Activated T-cell treated with anti-CD3 and anti-CD28 coated beads, Interleukin-2, amount 50 U/mL, for 1 hour (primary cell): ENCODE data around the gene AGXT.

Experiments used
- DNase-seq: peaks from one replicate; pipeline ENCODE4 v3.0.0-alpha.2; 2020

AGXT gene

GRCh38 chr2:240886678-240887609, 18.3 kb downstream of the AGXT start:
- DNase-seq: no peak

GRCh38 chr2:240887631-240888030, 19.0 kb downstream of the AGXT start:
- DNase-seq: no peak

- no peak for DNase-seq
Measured at GRCh38 chr2:240888130-240888889, 19.7 kb downstream of the AGXT start.

GRCh38 chr2:240888890-240889573, 20.4 kb downstream of the AGXT start:
- DNase-seq: no peak

DNA sequence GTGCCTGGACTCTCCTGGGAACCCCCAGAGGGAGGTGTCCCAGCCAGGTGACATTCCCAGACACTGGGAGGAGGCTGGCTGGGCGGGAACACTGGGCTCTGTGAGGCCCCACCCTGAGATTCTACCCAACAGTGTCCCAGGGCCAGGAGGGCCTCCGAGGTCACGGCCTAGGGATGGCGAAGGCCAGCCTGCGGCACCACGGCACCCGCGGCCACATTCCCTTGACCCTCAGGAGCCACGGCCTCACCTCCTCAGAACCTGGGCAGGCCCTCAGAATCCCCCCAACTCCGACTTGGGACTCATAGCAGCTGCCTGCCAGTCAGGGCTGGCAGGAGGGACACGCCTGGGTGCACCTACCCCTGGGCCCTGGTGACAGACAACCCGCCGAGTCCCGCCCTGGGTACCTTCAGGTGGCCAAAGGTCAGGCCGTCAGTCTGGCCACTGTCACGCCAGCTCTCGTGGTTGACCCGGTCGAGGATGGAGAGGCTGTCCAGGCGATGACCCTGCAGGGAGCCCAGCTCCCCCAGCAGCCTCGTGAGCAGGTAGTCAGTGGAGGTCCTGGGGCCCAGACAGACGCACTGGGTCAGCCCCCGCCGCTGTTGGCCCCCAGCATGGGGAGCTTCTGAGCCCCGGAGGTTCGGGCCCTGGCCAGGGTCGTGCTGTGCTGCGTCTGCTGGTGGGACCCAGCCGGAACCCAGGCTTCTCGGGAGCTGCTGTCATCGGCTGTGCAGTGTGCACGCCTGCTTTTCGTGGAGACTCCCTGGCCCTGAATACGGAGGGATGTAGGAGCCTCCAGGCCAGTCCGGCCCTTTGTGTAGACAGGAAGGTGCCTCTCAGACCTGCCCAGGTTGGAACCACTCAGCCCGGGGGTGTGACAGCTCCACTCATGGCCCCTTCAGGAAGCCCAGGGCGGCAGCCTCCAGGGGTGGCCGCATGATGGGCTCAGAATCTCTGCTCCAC, 21.3 kb downstream of the AGXT start:
- DNase-seq: no peak

DNA sequence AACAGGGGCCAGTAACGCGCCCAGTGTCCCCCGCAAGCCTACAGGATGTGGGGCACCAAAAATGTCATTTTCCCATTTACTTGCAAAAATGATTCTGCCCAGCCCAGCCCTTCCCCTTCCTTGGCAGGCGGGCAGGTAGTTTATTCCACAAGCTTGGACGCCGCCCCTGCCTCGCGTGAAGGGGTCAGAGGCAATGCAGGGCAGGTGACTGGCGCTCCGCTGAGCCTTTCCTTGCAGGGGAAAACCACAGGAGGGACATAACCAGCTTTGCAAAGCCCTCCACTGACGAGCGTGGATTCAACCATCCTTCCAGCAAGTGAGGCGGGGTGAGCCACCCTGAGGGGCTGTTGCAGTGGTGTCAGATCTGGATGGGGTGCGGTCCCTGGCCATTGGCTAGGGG, 22.1 kb downstream of the AGXT start:
- no peak for DNase-seq

DNA sequence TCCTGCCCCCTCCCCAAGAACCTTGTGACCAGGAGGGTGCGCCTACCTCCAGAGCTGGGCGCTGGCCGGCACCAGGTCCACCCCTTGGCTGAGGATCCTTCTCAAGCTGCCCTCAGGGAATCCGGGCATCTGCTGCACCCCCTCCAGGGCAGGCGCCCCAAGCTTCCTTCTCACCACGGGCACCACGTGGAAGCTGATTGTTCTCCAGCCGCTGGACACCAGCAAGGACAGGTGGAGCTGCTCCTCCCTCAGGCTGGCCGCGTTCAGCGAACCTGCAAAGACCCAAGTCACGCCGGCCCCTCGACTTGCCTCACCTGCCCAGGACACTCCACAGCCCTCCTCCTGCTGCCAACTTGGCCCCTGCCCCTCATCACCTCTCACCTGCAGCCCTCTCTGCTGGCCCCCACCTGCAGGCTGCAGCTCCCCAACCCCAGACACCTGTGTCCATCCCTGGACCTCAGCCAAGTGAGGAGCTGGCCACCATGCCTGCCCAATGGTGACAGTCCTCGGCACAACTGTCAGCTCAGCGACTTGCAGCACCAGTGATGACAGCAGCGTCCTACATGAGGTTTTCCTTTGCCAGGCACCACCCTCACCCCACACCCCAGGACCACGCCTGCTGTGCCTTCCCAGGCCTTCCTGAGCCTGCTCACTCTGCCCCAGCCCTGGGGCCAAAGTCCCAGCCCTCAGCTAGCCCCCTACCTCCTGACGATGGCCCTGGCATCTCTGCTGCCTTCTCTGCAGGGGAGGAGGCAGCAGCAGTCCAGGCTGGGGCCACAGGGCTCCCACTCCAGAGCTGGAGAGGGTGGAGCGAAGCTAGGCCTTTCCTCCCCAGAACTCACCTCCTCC, 23.1 kb downstream of the AGXT start:
- no peak for DNase-seq

GRCh38 chr2:240892356-240892755, 23.7 kb downstream of the AGXT start:
- no peak for DNase-seq

DNA sequence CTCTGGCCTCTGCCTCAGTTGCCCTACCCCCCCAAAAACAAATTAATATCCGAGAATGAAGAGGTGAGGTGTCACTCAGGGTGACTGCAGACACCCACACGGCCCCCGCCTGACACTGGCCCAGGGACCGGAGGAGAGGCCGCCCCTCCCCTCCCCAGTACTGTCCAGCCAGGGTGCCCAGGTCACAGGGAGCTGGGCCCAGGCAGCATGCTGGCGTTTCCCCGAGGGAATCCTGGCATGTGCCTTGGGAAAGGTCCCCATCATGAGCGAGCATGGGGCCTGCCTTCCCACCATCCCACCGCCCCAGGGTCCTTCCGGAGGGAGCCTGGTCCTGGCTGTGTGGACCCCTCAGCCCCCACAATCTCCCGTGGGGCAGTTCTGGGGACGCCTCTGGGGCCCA, 24.3 kb downstream of the AGXT start:
- no peak for DNase-seq

- DNase-seq: no peak
Measured at GRCh38 chr2:240893363-240893844, 24.8 kb downstream of the AGXT start.

DNA sequence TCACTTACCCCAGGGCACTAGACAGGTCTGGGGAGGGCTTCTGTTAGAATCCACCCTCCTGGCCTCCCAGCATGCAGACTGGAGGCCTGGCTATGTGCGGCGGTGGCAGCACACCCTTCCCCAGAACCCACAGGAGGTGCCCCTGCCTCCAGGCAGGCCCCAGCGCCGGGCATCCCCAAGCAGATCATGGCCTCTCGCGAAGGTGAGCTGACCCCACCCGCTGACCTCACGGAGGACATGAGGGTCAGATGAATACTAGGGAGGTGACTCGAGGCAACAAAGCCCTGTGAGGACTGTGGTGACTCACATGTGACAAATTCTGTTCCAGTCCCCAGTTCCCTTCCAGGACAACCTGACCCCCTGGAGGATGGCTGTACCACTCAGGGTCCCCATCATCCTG, 25.4 kb downstream of the AGXT start:
- DNase-seq: no peak

- DNase-seq: no peak
Measured at GRCh38 chr2:240894836-240895558, 26.4 kb downstream of the AGXT start.

DNA sequence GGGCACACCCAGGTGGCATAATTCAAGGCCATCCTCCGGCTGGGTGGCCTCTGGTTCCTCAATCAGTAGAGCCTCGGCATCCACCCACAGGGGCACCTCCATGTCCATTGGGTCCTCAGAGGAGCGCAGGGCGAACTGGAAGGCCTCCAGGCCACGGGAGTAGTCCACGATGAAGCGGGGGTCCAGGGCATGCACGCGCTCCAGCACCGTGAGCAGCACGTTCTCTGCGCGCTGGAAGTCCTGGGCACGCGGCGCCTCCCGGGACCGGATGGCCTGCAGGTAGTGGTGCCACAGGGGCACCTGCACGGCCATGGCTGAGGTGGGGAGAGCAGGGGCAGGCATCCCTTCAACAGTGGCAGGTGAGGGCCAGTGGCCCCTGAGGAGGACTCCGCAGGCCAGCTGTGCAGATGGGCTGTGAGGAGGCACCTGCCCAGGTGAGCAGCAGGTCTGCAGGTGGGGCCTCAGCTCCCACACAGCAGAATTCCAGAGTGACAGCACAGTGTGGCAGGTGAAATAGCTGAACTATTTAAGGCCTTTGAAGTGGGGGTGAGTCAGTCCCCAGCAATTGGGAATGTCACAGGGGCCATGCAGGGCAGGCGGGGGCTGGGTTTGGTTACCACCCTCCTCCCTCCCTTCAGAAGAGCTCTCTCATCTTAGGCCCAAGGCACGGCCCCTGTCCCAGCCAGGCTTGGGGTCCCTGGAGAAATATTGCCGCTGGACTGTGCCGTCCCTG, 27.2 kb downstream of the AGXT start, which contains the start of gene MAB21L4:
Gene MAB21L4 (minus strand): TSS at position 501 of the 733 bp plus-strand sequence. CDS start 159 bp downstream, at position 342.
- no peak for DNase-seq

GRCh38 chr2:240896394-240896793, 27.8 kb downstream of the AGXT start:
- DNase-seq: no peak

- DNase-seq: no peak
Measured at GRCh38 chr2:240896871-240897692, 28.5 kb downstream of the AGXT start.

GRCh38 chr2:240898108-240898730, 29.6 kb downstream of the AGXT start:
- no peak for DNase-seq

DNA sequence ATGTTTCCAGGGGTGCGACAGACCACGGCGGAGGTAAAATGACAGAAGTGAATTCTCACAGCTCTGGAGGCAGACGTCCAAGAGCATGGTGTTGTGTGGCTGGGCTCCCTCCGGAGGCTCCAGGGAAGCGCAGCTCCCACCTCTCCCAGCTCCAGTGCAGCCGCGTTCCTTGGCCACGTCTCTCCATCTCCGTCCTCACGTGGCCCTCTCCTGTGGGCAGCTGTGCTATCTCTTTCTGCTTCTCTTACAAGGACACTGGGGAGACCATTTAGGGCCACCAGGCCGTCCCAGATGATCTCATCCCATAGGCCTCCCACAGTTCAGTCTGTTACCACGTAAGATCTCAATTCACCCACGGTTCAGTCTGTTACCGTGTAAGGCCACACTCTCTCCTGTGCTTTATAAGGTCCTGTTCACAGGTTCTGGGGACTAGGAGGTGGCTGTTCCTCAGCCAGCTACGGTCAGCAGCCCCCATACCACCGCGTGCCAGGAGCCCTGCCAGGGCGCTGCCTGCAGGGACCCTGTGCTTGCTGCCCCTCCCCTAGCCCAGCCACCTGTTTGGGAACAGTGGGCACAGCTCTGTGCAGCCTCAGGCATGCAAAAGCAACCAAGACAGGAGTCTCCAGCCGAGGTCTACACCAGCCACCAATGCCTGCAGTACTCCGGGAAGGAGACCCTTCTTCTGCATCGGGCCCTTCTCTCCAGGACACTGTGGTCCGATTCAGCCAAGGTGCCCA, 30.3 kb downstream of the AGXT start:
- DNase-seq: no peak
